ENCODE measurements around the gene IFT80. TPM values are rescaled to one million over a fixed set of nuclear protein-coding genes. Genes with fewer than 3 reads are reported as not detected.
"Not testable (repeated sequence)": the region's sequence is repeated elsewhere in the genome, so short reads cannot be mapped to it uniquely, and the experiment has no call there.

The IFT80 gene
- total and polyA plus RNA-seq, 9 of the 15 experiments (the other 6 are each of a cell fraction or from before 2014, with no cell fraction given), result 6.7 to 21.1 (median 16.4) TPM

DNA sequence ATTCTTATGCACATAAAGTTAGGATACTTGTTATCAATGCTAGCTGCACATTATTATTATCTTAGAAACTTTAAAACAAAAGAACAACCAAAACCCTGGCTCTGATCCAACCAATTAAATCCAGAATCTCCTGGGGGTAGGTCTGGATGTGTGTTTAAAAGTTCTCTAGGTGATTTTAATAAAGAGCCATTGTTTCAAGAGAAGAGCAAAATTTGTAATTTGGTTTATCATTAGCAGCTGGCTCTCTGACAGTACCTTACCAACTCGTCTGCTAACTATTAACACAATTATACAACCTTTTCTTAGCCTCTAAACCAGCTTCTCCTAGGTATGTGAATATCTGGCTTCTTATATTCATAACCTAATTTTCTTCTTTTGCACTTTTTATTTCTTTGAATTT lies 68.9 kb downstream of the IFT80 start:
- FAIRE-seq, result no peak
- H3K4me3 ChIP-seq, result no peak overlapping the region
- no peak for ATAC-seq
- H3K9me3 ChIP-seq (replicated peaks; ENCODE audit: control insufficient read depth, insufficient read depth, low read depth, low read length), result no peaks in the 10 kb centered on the region
- WGBS (ENCODE audit: insufficient coverage, low coverage, missing lambda C conversion rate), result 43% methylated on average over 1 of the region's 1 CpG
- intact Hi-C loops (cut with micrococcal nuclease) (loop anchor here (5.0 kb wide), 1 partner anchor 72 kb away; no protein-coding TSS in a partner anchor), in situ Hi-C loops (cut with MboI) (no loop called here)
- H3K79me2 ChIP-seq (ENCODE audit: control insufficient read depth, insufficient read depth, low read length), result no peaks in the 10 kb centered on the region
- H3K36me3 ChIP-seq (ENCODE audit: control insufficient read depth, insufficient read depth, low read length), result no peaks in the 10 kb centered on the region
- H3K9me1 ChIP-seq (ENCODE audit: control insufficient read depth, insufficient read depth, low read length), result no peaks in the 10 kb centered on the region
- no peak overlapping the region for H2AFZ ChIP-seq (ENCODE audit: low read depth, low read length)
- ChIA-PET CTCF (ENCODE audit: low intra/inter-chr PET ratio) (no interaction called here), POLR2A (no interaction called here)
- TF ChIP-seq FUS (optimal IDR thresholded peaks at IDR 0.05; ENCODE audit: low read depth, low read length), result no peak
- no peak for TF ChIP-seq TEAD4 (IDR thresholded peaks at IDR 0.05; ENCODE audit: low read length)
- TF ChIP-seq TEAD4 (CRISPR knock-in tag; IDR thresholded peaks at IDR 0.05; ENCODE audit: borderline replicate concordance), result no peak
- no TSS peak for BruUV-seq (replicated peaks)
- H3K4me1 ChIP-seq (replicated peaks in 1 of 2; ENCODE audit: control insufficient read depth in 2 of 2, insufficient read depth in 2 of 2, low read length in 2 of 2), result peaks cover 0 to 12% of the 10 kb centered on the region in 2 experiments; a peak in 3 of 5 replicates
- no peak overlapping the region for H3K27ac ChIP-seq (ENCODE audit: extremely low read depth, low read depth, low read length)
- no peak overlapping the region for H3K9ac ChIP-seq (ENCODE audit: insufficient read depth in 1 of 2, low read depth in 2 of 2, low read length in 2 of 2)
- no peak for DNase-seq (ENCODE audit: extremely low read depth in 1 of 4, low spot score in 3 of 4)
- no peak overlapping the region for H3K4me2 ChIP-seq (ENCODE audit: insufficient read depth, low read length)
- no peaks in the 10 kb centered on the region for H4K20me1 ChIP-seq (replicated peaks; ENCODE audit: control insufficient read depth, insufficient read depth, low read length)
- no peaks in the 10 kb centered on the region for H3K27me3 ChIP-seq (ENCODE audit: control insufficient read depth in 2 of 2, insufficient read depth in 2 of 2, low read length in 2 of 2)

GRCh38 chr3:160326286-160326685 lies 72.7 kb downstream of the IFT80 start:
- CTCF ChIA-PET (ENCODE audit: low intra/inter-chr PET ratio); DNase-seq (ENCODE audit: extremely low read depth in 1 of 4, low spot score in 3 of 4); H2AFZ ChIP-seq (ENCODE audit: low read depth, low read length); H3K9ac ChIP-seq (ENCODE audit: insufficient read depth in 1 of 2, low read depth in 2 of 2, low read length in 2 of 2); BruUV-seq (replicated peaks); POLR2A ChIA-PET; H3K4me2 ChIP-seq (ENCODE audit: insufficient read depth, low read length); in situ Hi-C loops (cut with MboI); H3K36me3 ChIP-seq (ENCODE audit: control insufficient read depth, insufficient read depth, low read length); H4K20me1 ChIP-seq (replicated peaks; ENCODE audit: control insufficient read depth, insufficient read depth, low read length); FAIRE-seq; H3K79me2 ChIP-seq (ENCODE audit: control insufficient read depth, insufficient read depth, low read length); H3K9me3 ChIP-seq (replicated peaks; ENCODE audit: control insufficient read depth, insufficient read depth, low read depth, low read length); ATAC-seq; H3K4me3 ChIP-seq; H3K4me1 ChIP-seq (replicated peaks in 1 of 2; ENCODE audit: control insufficient read depth in 2 of 2, insufficient read depth in 2 of 2, low read length in 2 of 2); H3K27me3 ChIP-seq (ENCODE audit: control insufficient read depth in 2 of 2, insufficient read depth in 2 of 2, low read length in 2 of 2); intact Hi-C loops (cut with micrococcal nuclease); H3K9me1 ChIP-seq (ENCODE audit: control insufficient read depth, insufficient read depth, low read length); H3K27ac ChIP-seq (ENCODE audit: extremely low read depth, low read depth, low read length): not testable (repeated sequence)
- TF ChIP-seq ARID1B (IDR thresholded peaks at IDR 0.05) (0 out of 2 replicates have a peak, but pooled peaks have one; percentile 18), FOSL1 (tag; conservative IDR thresholded peaks at IDR 0.05) (peak; percentile 47; the same call in 1 of the 2 replicates), NFIC (IDR thresholded peaks at IDR 0.05) (peak; percentile 44), TAL1 (IDR thresholded peaks at IDR 0.05) (peak; percentile 19; the same call in 1 of the 2 replicates)
- WGBS (ENCODE audit: insufficient coverage, low coverage, missing lambda C conversion rate), result 27% methylated on average over 2 of the region's 2 CpGs

DNA sequence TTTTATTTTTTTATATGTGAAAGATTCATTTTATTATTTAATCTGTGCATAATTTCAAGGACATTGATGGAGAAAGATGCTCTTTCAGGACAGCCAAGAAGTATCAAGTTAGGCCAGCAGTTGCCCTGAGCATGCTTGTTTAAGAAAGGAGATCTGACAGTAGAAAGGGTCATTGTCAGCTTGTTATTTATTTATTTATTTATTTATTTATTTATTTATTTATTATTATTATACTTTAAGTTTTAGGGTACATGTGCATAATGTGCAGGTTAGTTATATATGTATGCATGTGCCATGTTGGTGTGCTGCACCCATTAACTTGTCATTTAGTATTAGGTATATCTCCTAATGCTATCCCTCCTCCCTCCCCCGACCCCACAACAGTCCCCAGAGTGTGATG lies 77.2 kb downstream of the IFT80 start:
- ATAC-seq; H3K4me1 ChIP-seq (replicated peaks in 1 of 2; ENCODE audit: control insufficient read depth in 2 of 2, insufficient read depth in 2 of 2, low read length in 2 of 2); H3K27me3 ChIP-seq (ENCODE audit: control insufficient read depth in 2 of 2, insufficient read depth in 2 of 2, low read length in 2 of 2); H3K9me3 ChIP-seq (replicated peaks; ENCODE audit: control insufficient read depth, insufficient read depth, low read depth, low read length); in situ Hi-C loops (cut with MboI); H3K79me2 ChIP-seq (ENCODE audit: control insufficient read depth, insufficient read depth, low read length); CTCF ChIA-PET (ENCODE audit: low intra/inter-chr PET ratio); DNase-seq (ENCODE audit: extremely low read depth in 1 of 4, low spot score in 3 of 4); FAIRE-seq; H4K20me1 ChIP-seq (replicated peaks; ENCODE audit: control insufficient read depth, insufficient read depth, low read length); H3K9me1 ChIP-seq (ENCODE audit: control insufficient read depth, insufficient read depth, low read length); H3K9ac ChIP-seq (ENCODE audit: insufficient read depth in 1 of 2, low read depth in 2 of 2, low read length in 2 of 2); H3K36me3 ChIP-seq (ENCODE audit: control insufficient read depth, insufficient read depth, low read length); H3K4me2 ChIP-seq (ENCODE audit: insufficient read depth, low read length); H3K4me3 ChIP-seq; H2AFZ ChIP-seq (ENCODE audit: low read depth, low read length); POLR2A ChIA-PET; BruUV-seq (replicated peaks); H3K27ac ChIP-seq (ENCODE audit: extremely low read depth, low read depth, low read length); intact Hi-C loops (cut with micrococcal nuclease): not testable (repeated sequence)
- no CpG with 5 or more reads among the region's 1 CpG for WGBS (ENCODE audit: insufficient coverage, low coverage, missing lambda C conversion rate)

Measured in K562 (cell line).